ENCODE measurements around the gene CCDC59.

DNA sequence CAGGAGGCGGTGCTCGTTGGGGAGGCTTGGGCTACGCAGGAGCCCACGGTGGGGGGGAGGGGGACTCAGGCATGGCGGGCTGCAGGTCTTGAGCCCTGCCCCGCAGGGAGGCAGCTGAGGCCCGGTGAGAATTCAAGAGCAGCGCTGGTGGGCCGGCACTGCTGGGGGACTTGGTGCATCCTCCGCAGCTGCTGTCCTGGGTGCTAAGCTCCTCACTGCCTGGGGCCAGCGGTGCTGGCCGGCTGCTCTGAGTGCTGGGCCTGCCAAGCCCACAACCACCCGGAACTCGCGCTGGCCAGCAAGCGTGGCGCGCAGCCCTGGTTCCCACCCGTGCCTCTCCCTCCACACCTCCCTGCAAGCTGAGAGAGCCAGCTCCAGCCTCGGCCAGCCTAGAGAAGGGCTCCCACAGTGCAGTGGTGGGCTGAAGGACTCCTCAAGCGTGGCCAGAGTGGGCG is 3.3 kb upstream of the CCDC59 start:
- TF ChIP-seq POLR2AphosphoS5 (IDR thresholded peaks at IDR 0.05; ENCODE audit: low read depth, low read length) (no peak), SIN3A (IDR thresholded peaks at IDR 0.05; ENCODE audit: borderline replicate concordance, insufficient read depth, low read length) (no peak), TAF1 (IDR thresholded peaks at IDR 0.05; ENCODE audit: borderline replicate concordance, insufficient read depth, low read length) (no peak), FOXP2 (optimal IDR thresholded peaks at IDR 0.05; ENCODE audit: borderline replicate concordance, extremely low read depth, extremely low read length, insufficient read depth) (no peak)
- TF ChIP-seq, protein P1, sequence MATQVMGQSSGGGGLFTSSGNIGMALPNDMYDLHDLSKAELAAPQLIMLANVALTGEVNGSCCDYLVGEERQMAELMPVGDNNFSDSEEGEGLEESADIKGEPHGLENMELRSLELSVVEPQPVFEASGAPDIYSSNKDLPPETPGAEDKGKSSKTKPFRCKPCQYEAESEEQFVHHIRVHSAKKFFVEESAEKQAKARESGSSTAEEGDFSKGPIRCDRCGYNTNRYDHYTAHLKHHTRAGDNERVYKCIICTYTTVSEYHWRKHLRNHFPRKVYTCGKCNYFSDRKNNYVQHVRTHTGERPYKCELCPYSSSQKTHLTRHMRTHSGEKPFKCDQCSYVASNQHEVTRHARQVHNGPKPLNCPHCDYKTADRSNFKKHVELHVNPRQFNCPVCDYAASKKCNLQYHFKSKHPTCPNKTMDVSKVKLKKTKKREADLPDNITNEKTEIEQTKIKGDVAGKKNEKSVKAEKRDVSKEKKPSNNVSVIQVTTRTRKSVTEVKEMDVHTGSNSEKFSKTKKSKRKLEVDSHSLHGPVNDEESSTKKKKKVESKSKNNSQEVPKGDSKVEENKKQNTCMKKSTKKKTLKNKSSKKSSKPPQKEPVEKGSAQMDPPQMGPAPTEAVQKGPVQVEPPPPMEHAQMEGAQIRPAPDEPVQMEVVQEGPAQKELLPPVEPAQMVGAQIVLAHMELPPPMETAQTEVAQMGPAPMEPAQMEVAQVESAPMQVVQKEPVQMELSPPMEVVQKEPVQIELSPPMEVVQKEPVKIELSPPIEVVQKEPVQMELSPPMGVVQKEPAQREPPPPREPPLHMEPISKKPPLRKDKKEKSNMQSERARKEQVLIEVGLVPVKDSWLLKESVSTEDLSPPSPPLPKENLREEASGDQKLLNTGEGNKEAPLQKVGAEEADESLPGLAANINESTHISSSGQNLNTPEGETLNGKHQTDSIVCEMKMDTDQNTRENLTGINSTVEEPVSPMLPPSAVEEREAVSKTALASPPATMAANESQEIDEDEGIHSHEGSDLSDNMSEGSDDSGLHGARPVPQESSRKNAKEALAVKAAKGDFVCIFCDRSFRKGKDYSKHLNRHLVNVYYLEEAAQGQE (IDR thresholded peaks at IDR 0.05; ENCODE audit: insufficient read depth in 1 of 2, low read depth in 2 of 2, low read length in 2 of 2) = no peak

Data from PFSK-1 (cell line).